Fibroblast of the aortic adventitia (primary cell): ENCODE data around the gene SESN3. TPM values are rescaled to one million over a fixed set of nuclear protein-coding genes. Genes with fewer than 3 reads are reported as not detected.

Experiments used
- DNase-seq: peaks from one replicate; pipeline ENCODE4 v3.0.0-alpha.2; 2010; ENCODE audit warnings: low read depth
- H3K4me3 ChIP-seq: 2 replicates; pipeline ENCODE4 v1.5.1; 2011; ENCODE audit warnings: low read depth, mild to moderate bottlenecking, control low read depth, low read length, moderate library complexity
- total RNA-seq: library from RNA; depleted of rRNA; stranded (reverse); fragments of >200 nt; gene quantifications from 2 replicates; pipeline ENCODE4 v1.2.3, GENCODE V29; 2012; ENCODE audit warnings: low replicate concordance
- TF ChIP-seq, protein P1 (sequence below): IDR thresholded peaks from 2 replicates; pipeline ENCODE4 v1.5.1; 2011; ENCODE audit warnings: mild to moderate bottlenecking, low read length, control low read depth, inconsistent platforms; ENCODE audit not compliant: insufficient read depth

Gene SESN3
- total RNA-seq, 1 donor = 74.2 TPM

DNA sequence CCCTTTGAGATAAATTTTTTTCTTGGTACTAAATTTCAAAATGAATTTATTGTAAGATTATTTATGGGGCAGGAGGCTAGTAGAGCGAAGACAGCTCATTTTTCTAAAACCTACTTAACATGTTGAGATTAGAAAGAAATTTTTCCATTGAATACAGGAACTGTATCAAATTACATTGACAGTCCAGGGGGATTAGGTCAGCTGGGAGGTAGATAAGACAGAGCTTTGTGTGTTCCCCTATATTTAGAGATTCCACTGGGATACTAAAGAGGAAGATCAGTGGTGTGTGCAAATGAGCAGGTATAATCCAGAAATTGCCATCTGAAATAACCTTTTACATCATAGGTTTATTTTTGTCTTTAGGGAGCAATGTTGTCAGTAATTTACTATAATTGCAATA is 109.3 kb downstream of the SESN3 start:
- H3K4me3 ChIP-seq = no peak overlapping the region
- TF ChIP-seq, protein P1, sequence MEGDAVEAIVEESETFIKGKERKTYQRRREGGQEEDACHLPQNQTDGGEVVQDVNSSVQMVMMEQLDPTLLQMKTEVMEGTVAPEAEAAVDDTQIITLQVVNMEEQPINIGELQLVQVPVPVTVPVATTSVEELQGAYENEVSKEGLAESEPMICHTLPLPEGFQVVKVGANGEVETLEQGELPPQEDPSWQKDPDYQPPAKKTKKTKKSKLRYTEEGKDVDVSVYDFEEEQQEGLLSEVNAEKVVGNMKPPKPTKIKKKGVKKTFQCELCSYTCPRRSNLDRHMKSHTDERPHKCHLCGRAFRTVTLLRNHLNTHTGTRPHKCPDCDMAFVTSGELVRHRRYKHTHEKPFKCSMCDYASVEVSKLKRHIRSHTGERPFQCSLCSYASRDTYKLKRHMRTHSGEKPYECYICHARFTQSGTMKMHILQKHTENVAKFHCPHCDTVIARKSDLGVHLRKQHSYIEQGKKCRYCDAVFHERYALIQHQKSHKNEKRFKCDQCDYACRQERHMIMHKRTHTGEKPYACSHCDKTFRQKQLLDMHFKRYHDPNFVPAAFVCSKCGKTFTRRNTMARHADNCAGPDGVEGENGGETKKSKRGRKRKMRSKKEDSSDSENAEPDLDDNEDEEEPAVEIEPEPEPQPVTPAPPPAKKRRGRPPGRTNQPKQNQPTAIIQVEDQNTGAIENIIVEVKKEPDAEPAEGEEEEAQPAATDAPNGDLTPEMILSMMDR = no peak
- no peak for DNase-seq

GRCh38 chr11:95119361-95120060 is 111.5 kb downstream of the SESN3 start:
- DNase-seq = no peak
- TF ChIP-seq, protein P1 = no peak
- H3K4me3 ChIP-seq = no peak overlapping the region

GRCh38 chr11:95115597-95115996 is 115.4 kb downstream of the SESN3 start:
- no peak for DNase-seq
- no peak overlapping the region for H3K4me3 ChIP-seq
- TF ChIP-seq, protein P1 = no peak

Other genes with a start within 250 kb of the SESN3 start
- not detected in 2 replicates for gene KDM4E, start 205.9 kb downstream of the SESN3 start, total RNA-seq
- gene KDM4F, start 181.8 kb downstream of the SESN3 start, total RNA-seq = not detected in 2 replicates
- 6.9 and 23.9 TPM in 2 replicates for gene SRSF8, start 164.3 kb downstream of the SESN3 start, total RNA-seq
- 17.6 and 39.8 TPM in 2 replicates for gene ENDOD1, start 141.4 kb downstream of the SESN3 start, total RNA-seq